ENCODE results near the gene RNPC3. TPM values are rescaled to one million over a fixed set of nuclear protein-coding genes. Genes with fewer than 3 reads are reported as not detected.

RNPC3 gene
- total RNA-seq, 2 donors from 2014 or later = 16.9 to 19.4 TPM

GRCh38 chr1:103509250-103509649, 16.2 kb upstream of the RNPC3 start:
- no peak overlapping the region for H3K4me3 ChIP-seq (ENCODE audit: low read length)
- no peak overlapping the region for H3K27ac ChIP-seq (ENCODE audit: low read depth, low read length)
- H3K36me3 Mint-ChIP-seq (ENCODE audit: low read depth) = peaks cover 7% of the 10 kb centered on the region
- no peaks in the 10 kb centered on the region for H3K27me3 Mint-ChIP-seq (ENCODE audit: insufficient read depth)
- no peaks in the 10 kb centered on the region for H3K4me1 Mint-ChIP-seq
- H3K4me1 ChIP-seq (ENCODE audit: control insufficient read depth, insufficient read depth, low read length) = no peaks in the 10 kb centered on the region
- TF ChIP-seq CTCF (conservative IDR thresholded peaks at IDR 0.05) = no peak
- no peak overlapping the region for H3K9ac ChIP-seq (ENCODE audit: extremely low read depth, low read length, poor library complexity, severe bottlenecking)
- H3K9me3 ChIP-seq (ENCODE audit: control insufficient read depth, low read length) = no peaks in the 10 kb centered on the region
- WGBS, 2 experiments (ENCODE audit: insufficient coverage in 1 of 2, insufficient read length in 1 of 2) = 87 to 100% methylated on average over 1 of the region's 1 CpG
- no peaks in the 10 kb centered on the region for H3K36me3 ChIP-seq (ENCODE audit: control insufficient read depth, insufficient read depth, low read length)
- DNase-seq = no peak
- no peak overlapping the region for H3K27ac Mint-ChIP-seq
- no peaks in the 10 kb centered on the region for H3K27me3 ChIP-seq (ENCODE audit: control insufficient read depth, insufficient read depth, low read length, poor library complexity, severe bottlenecking)
- H3K4me3 Mint-ChIP-seq = no peak overlapping the region
- peaks cover 8% of the 10 kb centered on the region for H3K9me3 Mint-ChIP-seq

GRCh38 chr1:103513711-103514110, 11.8 kb upstream of the RNPC3 start:
- Histone ChIP-seq H3K4me1 (ENCODE audit: control insufficient read depth, insufficient read depth, low read length) (no peaks in the 10 kb centered on the region), H3K36me3 (ENCODE audit: control insufficient read depth, insufficient read depth, low read length) (no peaks in the 10 kb centered on the region), H3K9ac (ENCODE audit: extremely low read depth, low read length, poor library complexity, severe bottlenecking) (no peak overlapping the region), H3K27me3 (ENCODE audit: control insufficient read depth, insufficient read depth, low read length, poor library complexity, severe bottlenecking) (no peaks in the 10 kb centered on the region), H3K4me3 (ENCODE audit: low read length) (no peak overlapping the region), H3K27ac (ENCODE audit: low read depth, low read length) (no peak overlapping the region), H3K9me3 (ENCODE audit: control insufficient read depth, low read length) (no peaks in the 10 kb centered on the region)
- WGBS, 2 experiments (ENCODE audit: insufficient coverage in 1 of 2, insufficient read length in 1 of 2) = 88% methylated on average over 1 of the region's 1 CpG; no CpG with 5 or more reads in 1 of the 2 experiments
- no peak overlapping the region for H3K4me3 Mint-ChIP-seq
- H3K36me3 Mint-ChIP-seq (ENCODE audit: low read depth) = peaks cover 7% of the 10 kb centered on the region
- peak overlapping the region; percentile 30 for H3K27ac Mint-ChIP-seq
- peaks cover 8% of the 10 kb centered on the region for H3K9me3 Mint-ChIP-seq
- no peaks in the 10 kb centered on the region for H3K4me1 Mint-ChIP-seq
- no peak for DNase-seq
- H3K27me3 Mint-ChIP-seq (ENCODE audit: insufficient read depth) = no peaks in the 10 kb centered on the region
- no peak for TF ChIP-seq CTCF (conservative IDR thresholded peaks at IDR 0.05)

- H3K27me3 ChIP-seq (ENCODE audit: control insufficient read depth, insufficient read depth, low read length, poor library complexity, severe bottlenecking) = no peaks in the 10 kb centered on the region
- Mint-ChIP-seq H3K4me3 (no peak overlapping the region), H3K27me3 (ENCODE audit: insufficient read depth) (no peaks in the 10 kb centered on the region), H3K9me3 (peaks cover 8% of the 10 kb centered on the region), H3K27ac (no peak overlapping the region), H3K36me3 (ENCODE audit: low read depth) (peaks cover 7% of the 10 kb centered on the region), H3K4me1 (no peaks in the 10 kb centered on the region)
- no peaks in the 10 kb centered on the region for H3K4me1 ChIP-seq (ENCODE audit: control insufficient read depth, insufficient read depth, low read length)
- no peak for DNase-seq
- H3K4me3 ChIP-seq (ENCODE audit: low read length) = no peak overlapping the region
- no peaks in the 10 kb centered on the region for H3K9me3 ChIP-seq (ENCODE audit: control insufficient read depth, low read length)
- no peak overlapping the region for H3K27ac ChIP-seq (ENCODE audit: low read depth, low read length)
- TF ChIP-seq CTCF (conservative IDR thresholded peaks at IDR 0.05) = peak; percentile 86
- 80% methylated on average over 1 of the region's 1 CpG; no CpG with 5 or more reads in 1 of the 2 experiments for WGBS, 2 experiments (ENCODE audit: insufficient coverage in 1 of 2, insufficient read length in 1 of 2)
- H3K9ac ChIP-seq (ENCODE audit: extremely low read depth, low read length, poor library complexity, severe bottlenecking) = no peak overlapping the region
- no peaks in the 10 kb centered on the region for H3K36me3 ChIP-seq (ENCODE audit: control insufficient read depth, insufficient read depth, low read length)
These were observed 10.5 kb upstream of the RNPC3 start for GRCh38 chr1:103514920-103515503.
